Measurements from ENCODE around the gene SSTR4.
"Not testable (repeated sequence)": the region's sequence is repeated elsewhere in the genome, so short reads cannot be mapped to it uniquely, and the experiment has no call there.

Gene SSTR4

DNA sequence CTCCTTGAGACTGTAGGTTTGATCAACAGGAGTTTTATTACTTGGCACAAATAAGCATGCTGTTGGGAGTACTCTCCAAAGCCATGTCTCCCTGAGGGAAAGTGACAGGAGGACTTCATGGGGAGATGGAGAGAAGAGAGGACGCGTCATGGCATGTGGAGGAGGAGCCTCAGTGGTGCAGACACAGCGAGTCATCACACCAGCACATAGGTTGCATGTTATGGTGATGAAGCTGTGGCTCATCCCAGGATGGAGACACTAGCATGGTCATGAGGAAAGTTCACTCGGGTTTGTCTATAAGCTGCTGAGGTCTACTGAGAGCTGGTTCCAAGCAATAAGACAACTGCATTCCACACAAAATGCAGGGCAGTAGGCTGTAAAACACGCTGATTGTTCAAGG, 13.2 kb upstream of the SSTR4 start:
- DNase-seq (ENCODE audit: low read depth) = no peak
- H3K4me3 ChIP-seq (ENCODE audit: low read depth, low read length) = no peak overlapping the region
- in situ Hi-C loops (cut with HindIII; ENCODE audit: low sequenced_read_pairs) = no loop called here
- TF ChIP-seq, protein P1, sequence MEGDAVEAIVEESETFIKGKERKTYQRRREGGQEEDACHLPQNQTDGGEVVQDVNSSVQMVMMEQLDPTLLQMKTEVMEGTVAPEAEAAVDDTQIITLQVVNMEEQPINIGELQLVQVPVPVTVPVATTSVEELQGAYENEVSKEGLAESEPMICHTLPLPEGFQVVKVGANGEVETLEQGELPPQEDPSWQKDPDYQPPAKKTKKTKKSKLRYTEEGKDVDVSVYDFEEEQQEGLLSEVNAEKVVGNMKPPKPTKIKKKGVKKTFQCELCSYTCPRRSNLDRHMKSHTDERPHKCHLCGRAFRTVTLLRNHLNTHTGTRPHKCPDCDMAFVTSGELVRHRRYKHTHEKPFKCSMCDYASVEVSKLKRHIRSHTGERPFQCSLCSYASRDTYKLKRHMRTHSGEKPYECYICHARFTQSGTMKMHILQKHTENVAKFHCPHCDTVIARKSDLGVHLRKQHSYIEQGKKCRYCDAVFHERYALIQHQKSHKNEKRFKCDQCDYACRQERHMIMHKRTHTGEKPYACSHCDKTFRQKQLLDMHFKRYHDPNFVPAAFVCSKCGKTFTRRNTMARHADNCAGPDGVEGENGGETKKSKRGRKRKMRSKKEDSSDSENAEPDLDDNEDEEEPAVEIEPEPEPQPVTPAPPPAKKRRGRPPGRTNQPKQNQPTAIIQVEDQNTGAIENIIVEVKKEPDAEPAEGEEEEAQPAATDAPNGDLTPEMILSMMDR (IDR thresholded peaks at IDR 0.05; ENCODE audit: low read depth, low read length, missing control alignments) = no peak

DNA sequence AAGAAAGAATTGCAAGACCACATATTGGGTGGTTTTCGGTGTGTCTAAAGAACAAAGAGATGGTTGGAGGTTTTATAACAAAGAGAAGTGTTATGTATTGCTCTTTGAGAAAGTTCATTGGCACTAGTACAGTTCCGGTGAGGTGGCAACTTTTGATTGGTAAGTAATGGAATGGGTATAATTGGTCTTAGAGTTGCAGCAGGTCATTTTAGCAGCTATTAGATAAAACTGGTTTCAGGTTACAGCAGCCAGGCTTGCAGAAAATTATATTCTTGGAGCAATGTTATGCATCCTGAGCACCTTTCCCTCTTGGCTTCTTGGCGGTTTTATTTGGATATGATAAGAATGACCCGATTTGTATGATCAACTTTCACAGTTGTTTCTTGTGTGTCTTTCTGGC, 12.3 kb upstream of the SSTR4 start:
- DNase-seq (ENCODE audit: low read depth) = no peak
- in situ Hi-C loops (cut with HindIII; ENCODE audit: low sequenced_read_pairs) = no loop called here
- TF ChIP-seq, protein P1 (IDR thresholded peaks at IDR 0.05; ENCODE audit: low read depth, low read length, missing control alignments) = no peak
- no peak overlapping the region for H3K4me3 ChIP-seq (ENCODE audit: low read depth, low read length)

DNA sequence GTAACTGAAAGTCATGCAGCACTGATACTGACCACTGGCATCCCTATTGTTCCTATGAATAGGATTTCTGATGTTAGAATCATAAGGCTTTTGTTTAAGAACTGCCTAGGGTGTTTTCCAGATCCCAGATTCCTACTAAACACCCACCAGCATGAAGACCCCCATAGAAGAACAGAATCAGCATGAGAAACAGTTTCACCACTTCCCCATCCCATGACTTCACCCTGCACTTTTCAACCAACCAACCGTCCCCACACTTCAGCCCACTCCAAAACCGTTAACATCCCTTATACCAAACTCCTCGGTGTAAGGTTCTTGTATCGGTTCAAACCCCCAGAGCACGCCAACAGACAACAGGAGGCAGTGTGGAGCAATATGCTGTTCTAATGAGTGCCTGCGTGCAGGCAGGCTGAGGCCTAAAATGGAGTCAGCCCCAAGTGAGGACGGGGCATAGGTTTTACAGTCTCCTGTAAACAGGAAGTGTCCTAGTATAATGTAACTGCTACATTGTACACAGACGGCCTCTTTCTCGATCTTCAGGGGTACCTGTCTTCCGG, 11.4 kb upstream of the SSTR4 start:
- no peak for DNase-seq (ENCODE audit: low read depth)
- TF ChIP-seq, protein P1 (IDR thresholded peaks at IDR 0.05; ENCODE audit: low read depth, low read length, missing control alignments) = no peak
- H3K4me3 ChIP-seq (ENCODE audit: low read depth, low read length) = no peak overlapping the region
- in situ Hi-C loops (cut with HindIII; ENCODE audit: low sequenced_read_pairs) = no loop called here

DNA sequence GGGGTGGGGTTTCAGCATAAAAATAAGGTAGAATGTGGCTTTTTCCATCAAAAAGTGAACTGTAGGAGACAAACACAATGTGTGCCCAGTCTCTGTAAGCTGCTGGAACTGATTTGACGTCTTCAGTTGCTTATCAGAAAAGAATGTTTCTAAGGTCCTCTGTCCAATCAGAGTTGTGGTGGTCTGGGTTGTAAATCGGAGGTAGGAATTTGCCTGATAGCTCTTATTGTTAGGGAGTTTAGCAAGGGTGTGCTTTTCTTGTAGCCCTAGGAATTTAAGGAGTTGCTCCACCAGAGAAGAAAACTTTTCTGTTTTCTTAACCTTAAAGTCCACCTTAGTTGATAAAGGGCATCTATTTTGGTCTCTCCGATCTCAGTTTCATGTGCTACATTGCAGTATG, 10.4 kb upstream of the SSTR4 start:
- in situ Hi-C loops (cut with HindIII; ENCODE audit: low sequenced_read_pairs) = loop anchor here (25.0 kb wide), 1 partner anchor 687 kb away; no protein-coding TSS in a partner anchor
- no peak for DNase-seq (ENCODE audit: low read depth)
- no peak overlapping the region for H3K4me3 ChIP-seq (ENCODE audit: low read depth, low read length)
- TF ChIP-seq, protein P1 (IDR thresholded peaks at IDR 0.05; ENCODE audit: low read depth, low read length, missing control alignments) = no peak

DNA sequence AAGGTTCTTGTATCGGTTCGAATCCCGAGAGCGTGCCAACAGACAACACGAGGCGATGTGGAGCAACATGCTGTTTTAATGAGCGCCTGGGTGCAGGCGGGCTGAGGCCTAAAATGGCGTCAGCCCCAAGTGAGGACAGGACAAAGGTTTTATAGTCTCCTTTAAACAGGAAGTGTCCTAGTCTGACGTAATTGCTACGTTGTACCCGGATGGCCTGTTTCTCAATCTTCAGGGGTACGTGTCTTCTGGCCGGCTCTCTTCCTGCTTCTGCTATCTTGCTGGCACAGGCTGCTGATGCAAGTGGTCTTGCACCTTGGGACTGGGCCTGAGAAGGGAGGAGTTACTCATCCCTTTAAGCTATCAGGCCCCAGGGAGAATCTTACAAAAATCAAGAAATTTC, 9.6 kb upstream of the SSTR4 start:
- H3K4me3 ChIP-seq (ENCODE audit: low read depth, low read length); DNase-seq (ENCODE audit: low read depth): not testable (repeated sequence)
- in situ Hi-C loops (cut with HindIII; ENCODE audit: low sequenced_read_pairs) = loop anchor here (25.0 kb wide), 1 partner anchor 688 kb away; no protein-coding TSS in a partner anchor

DNA sequence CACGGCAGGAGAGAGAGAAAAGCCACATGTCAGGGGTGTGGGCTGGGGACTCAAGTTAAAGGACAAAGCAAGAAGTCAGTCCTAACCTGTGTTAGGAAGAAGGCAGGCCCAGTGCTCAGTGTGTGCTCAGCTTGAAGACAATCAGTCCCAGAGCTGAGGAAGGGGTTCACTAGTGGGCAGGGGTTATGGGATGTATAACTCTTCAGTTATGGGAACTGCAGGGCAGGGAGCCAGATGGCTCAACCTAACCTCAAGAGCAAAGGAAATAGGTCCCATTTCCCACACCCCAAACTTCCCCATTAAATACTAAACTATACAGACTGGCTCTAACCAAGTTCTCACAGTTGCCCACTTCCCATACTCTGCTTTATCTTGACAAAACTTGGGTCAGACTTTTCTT, 7.4 kb upstream of the SSTR4 start:
- in situ Hi-C loops (cut with HindIII; ENCODE audit: low sequenced_read_pairs) = loop anchor here (25.0 kb wide), 1 partner anchor 690 kb away; no protein-coding TSS in a partner anchor
- no peak for DNase-seq (ENCODE audit: low read depth)
- TF ChIP-seq, protein P1 (IDR thresholded peaks at IDR 0.05; ENCODE audit: low read depth, low read length, missing control alignments) = no peak
- no peak overlapping the region for H3K4me3 ChIP-seq (ENCODE audit: low read depth, low read length)

DNA sequence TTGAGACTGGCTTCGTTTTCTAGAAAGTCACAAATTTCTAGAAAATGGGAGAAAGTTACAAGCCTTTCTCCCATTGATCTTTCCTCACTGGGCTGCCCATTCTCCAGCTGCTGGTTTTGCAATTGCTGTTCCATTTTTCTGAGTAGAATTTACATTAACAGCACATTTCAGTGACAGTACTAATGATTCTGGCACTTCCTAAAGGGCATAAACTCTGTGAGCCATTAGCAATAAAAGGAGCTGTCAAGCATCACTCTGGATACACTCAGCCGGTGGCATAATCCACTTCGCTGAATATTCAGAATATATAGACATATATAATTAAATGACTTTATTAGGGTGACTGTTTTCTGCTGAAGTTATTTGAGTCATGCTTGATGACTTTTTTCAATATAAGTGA, 6.7 kb upstream of the SSTR4 start:
- H3K4me3 ChIP-seq (ENCODE audit: low read depth, low read length) = no peak overlapping the region
- DNase-seq (ENCODE audit: low read depth) = no peak
- TF ChIP-seq, protein P1 (IDR thresholded peaks at IDR 0.05; ENCODE audit: low read depth, low read length, missing control alignments) = no peak
- in situ Hi-C loops (cut with HindIII; ENCODE audit: low sequenced_read_pairs) = loop anchor here (25.0 kb wide), 1 partner anchor 691 kb away; no protein-coding TSS in a partner anchor
